B cell (primary cell): Measurements from ENCODE around the gene RASSF3. TPM values are rescaled to one million over a fixed set of nuclear protein-coding genes. Genes with fewer than 3 reads are reported as not detected.

ENCODE experiments used
- ATAC-seq: fragments of 200-7000 bp; cut with Tn5 transposase; one replicate; pipeline ENCODE4 v1.10.0; 2021; ENCODE audit warnings: low read depth, mild to moderate bottlenecking, moderate number of reproducible peaks, moderate library complexity
- CTCF ChIA-PET: fragments of 350-600 bp; sonication (Branson Sonifier 250); formaldehyde crosslinking; loops from one replicate; lab custom pipeline; 2021; ENCODE audit warnings: antibody characterized with exemption, inconsistent platforms; lab: Charles Lee
- POLR2A ChIA-PET: fragments of 350-600 bp; sonication (Branson Sonifier 250); formaldehyde crosslinking; loops from one replicate; lab custom pipeline; 2021; ENCODE audit warnings: antibody characterized with exemption; lab: Charles Lee
- DNase-seq: peaks from one replicate; pipeline ENCODE4 v3.0.0; 2013
- H2AFZ ChIP-seq: 2 replicates; pipeline ENCODE4 v1.6.1; 2012; ENCODE audit warnings: mild to moderate bottlenecking, low read depth, low read length; ENCODE audit not compliant: insufficient read depth, poor library complexity, severe bottlenecking
- H3K27ac ChIP-seq, 2 donors: 1 replicate in 1 of 2; 2 replicates in 1 of 2; pipeline ENCODE4 v1.5.1; 2012 to 2013; ENCODE audit warnings: low read length in 2 of 2, mild to moderate bottlenecking in 2 of 2, moderate library complexity in 1 of 2
- H3K27me3 ChIP-seq, 4 experiments: fragments of 200-600 bp in 1 of 4; sonication (generic) in 1 of 4; replicated peaks in 1 of 4; 1 replicate in 2 of 4; 2 replicates in 2 of 4; pipeline versions ENCODE4 v1.6.1 to v1.7.0; 2013 to 2016; ENCODE audit warnings: low read length in 3 of 4, mild to moderate bottlenecking in 2 of 4, mixed read lengths in 1 of 4, moderate library complexity in 1 of 4; ENCODE audit not compliant: insufficient read depth in 4 of 4, control insufficient read depth in 3 of 4; ENCODE audit errors: control extremely low read depth in 1 of 4
- H3K36me3 ChIP-seq, 2 experiments: replicated peaks in 1 of 2; 1 replicate in 1 of 2; 2 replicates in 1 of 2; pipeline versions ENCODE4 v1.6.1 to v1.7.1; 2013; ENCODE audit warnings: low read length in 1 of 2; ENCODE audit not compliant: insufficient read depth in 2 of 2, control insufficient read depth in 1 of 2; ENCODE audit errors: control extremely low read depth in 1 of 2, extremely low read depth in 1 of 2
- H3K4me1 ChIP-seq, 2 donors: fragments of 200-600 bp in 1 of 2; sonication (generic) in 1 of 2; 1 replicate in 1 of 2; 2 replicates in 1 of 2; pipeline versions ENCODE4 v1.5.1 to v1.6.1; 2013 to 2017; ENCODE audit warnings: low read length in 2 of 2; ENCODE audit not compliant: control insufficient read depth in 2 of 2, insufficient read depth in 2 of 2
- H3K4me2 ChIP-seq: replicated peaks from 2 replicates; pipeline ENCODE3; 2012; ENCODE audit warnings: mild to moderate bottlenecking, low read depth, low read length; ENCODE audit not compliant: poor library complexity, severe bottlenecking
- H3K4me3 ChIP-seq, 5 experiments: fragments of 200-600 bp in 1 of 5; sonication (generic) in 1 of 5; 1 replicate in 3 of 5; 2 replicates in 2 of 5; pipeline versions ENCODE4 v1.5.1 to v1.7.0; 2011 to 2016; ENCODE audit warnings: low read length in 4 of 5, mild to moderate bottlenecking in 4 of 5, low read depth in 2 of 5, control low read depth in 1 of 5, moderate library complexity in 1 of 5; ENCODE audit not compliant: insufficient read depth in 1 of 5; ENCODE audit errors: control extremely low read depth in 1 of 5, extremely low read depth in 1 of 5
- H3K79me2 ChIP-seq: fragments of 200-600 bp; sonication (generic); one replicate; pipeline ENCODE4 v1.6.0; 2016; ENCODE audit warnings: low read length; ENCODE audit not compliant: control insufficient read depth, insufficient read depth
- H3K9ac ChIP-seq: fragments of 200-600 bp; sonication (generic); 2 replicates; pipeline ENCODE4 v1.6.1; 2017; ENCODE audit warnings: mild to moderate bottlenecking, low read length, moderate library complexity
- H3K9me3 ChIP-seq, 3 donors: one replicate each; pipeline versions ENCODE4 v1.6.1 to v1.7.1; 2013; ENCODE audit warnings: low read length in 2 of 3; ENCODE audit not compliant: control insufficient read depth in 2 of 3, insufficient read depth in 1 of 3; ENCODE audit errors: control extremely low read depth in 1 of 3
- H4K20me1 ChIP-seq: 2 replicates; pipeline ENCODE4 v1.6.0; 2012; ENCODE audit warnings: mild to moderate bottlenecking, low read length; ENCODE audit not compliant: insufficient read depth, control insufficient read depth, poor library complexity, severe bottlenecking
- H3K27ac Mint-ChIP-seq: one replicate; pipeline ENCODE4 v1.8.0; 2021; ENCODE audit warnings: mixed read lengths
- H3K27me3 Mint-ChIP-seq: one replicate; pipeline ENCODE4 v1.8.0; 2021; ENCODE audit warnings: mixed read lengths
- H3K4me1 Mint-ChIP-seq: one replicate; pipeline ENCODE4 v1.8.0; 2021; ENCODE audit warnings: mixed read lengths
- H3K4me3 Mint-ChIP-seq: one replicate; pipeline ENCODE4 v1.8.0; 2021; ENCODE audit warnings: mixed read lengths
- H3K9me3 Mint-ChIP-seq: one replicate; pipeline ENCODE4 v1.8.0; 2022; ENCODE audit warnings: mixed read lengths; ENCODE audit not compliant: insufficient read depth
- CTCF ChIP-seq: fragments of 200-600 bp; IDR thresholded peaks from one replicate; pipeline ENCODE4 v1.8.0; 2022; ENCODE audit warnings: antibody characterized with exemption, mild to moderate bottlenecking
- EZH2 ChIP-seq: IDR thresholded peaks from 2 replicates; pipeline ENCODE4 v1.6.1; 2012; ENCODE audit warnings: borderline replicate concordance, low read depth, mild to moderate bottlenecking, moderate library complexity, low read length; ENCODE audit not compliant: insufficient read depth, poor library complexity, severe bottlenecking
- WGBS: methylation state at CpG from one replicate; pipeline ENCODE4 v1.1.5; 2013; ENCODE audit warnings: missing lambda C conversion rate; ENCODE audit not compliant: insufficient coverage; 5-methylcytosine and 5-hydroxymethylcytosine counted together
- intact Hi-C: fragments of 100-400 bp; cut with micrococcal nuclease; formaldehyde crosslinking; loops from one replicate; pipeline ENCODE4 v1.10.0; 2022
- polyA plus RNA-seq: library from polyadenylated mRNA; depleted of rRNA; stranded (reverse); fragments of >200 nt; gene quantifications from 2 replicates; pipeline ENCODE4 v1.2.3, GENCODE V29; 2012
- total RNA-seq, 2 donors: library from RNA; stranded (reverse); fragments of 120-200 nt in 1 of 2; gene quantifications; 1 replicate in 1 of 2; 2 replicates in 1 of 2; pipeline versions ENCODE4 v1.2.3 to v1.2.4, GENCODE V29; 2013 to 2022

Gene RASSF3
- total and polyA plus RNA-seq, 2 donors (not counting 1 experiment from before 2014, with no cell fraction given), result 25.8 to 104 TPM

GRCh38 chr12:64696080-64696741 lies 85.9 kb downstream of the RASSF3 start:
- no peaks in the 10 kb centered on the region for H3K27me3 Mint-ChIP-seq
- Histone ChIP-seq H3K4me2 (no peak overlapping the region), H3K4me1 (peaks cover 6 to 13% of the 10 kb centered on the region in 2 donors), H4K20me1 (peaks cover 8% of the 10 kb centered on the region), H3K27ac (peak overlapping the region in 1 of 2 donors; percentile 46), H3K36me3 (peaks cover 6 to 74% of the 10 kb centered on the region in 2 experiments), H3K79me2 (peaks cover 16% of the 10 kb centered on the region), H3K4me3 (no peak overlapping the region), H3K27me3 (no peaks in the 10 kb centered on the region), H3K9ac (no peak overlapping the region), H2AFZ (no peak overlapping the region), H3K9me3 (no peaks in the 10 kb centered on the region)
- ATAC-seq, result no peak
- DNase-seq, result no peak
- WGBS, result no CpG with 5 or more reads among the region's 1 CpG
- H3K9me3 Mint-ChIP-seq, result no peaks in the 10 kb centered on the region
- H3K27ac Mint-ChIP-seq, result no peak overlapping the region
- peaks cover 28% of the 10 kb centered on the region for H3K4me1 Mint-ChIP-seq
- H3K4me3 Mint-ChIP-seq, result no peak overlapping the region
- POLR2A ChIA-PET, result no interaction called here
- no peak for TF ChIP-seq CTCF
- CTCF ChIA-PET, result interaction anchor here (0.6 to 18.0 kb wide), 19 partner anchors 13 to 268 kb away, joined by 3 to 352 read pairs (median 8); partner anchors contain the start of gene RASSF3
- intact Hi-C loops, result no loop called here

- Histone ChIP-seq H3K36me3 (peaks cover 1 to 41% of the 10 kb centered on the region in 2 experiments), H3K4me1 (peaks cover 7 to 13% of the 10 kb centered on the region in 2 donors), H3K4me3 (no peak overlapping the region), H3K27me3 (no peaks in the 10 kb centered on the region), H3K9ac (no peak overlapping the region), H3K4me2 (no peak overlapping the region), H2AFZ (no peak overlapping the region), H3K9me3 (no peaks in the 10 kb centered on the region), H4K20me1 (no peaks in the 10 kb centered on the region), H3K79me2 (no peaks in the 10 kb centered on the region), H3K27ac (no peak overlapping the region)
- intact Hi-C loops, result no loop called here
- POLR2A ChIA-PET, result interaction anchor here (0.7 kb wide), 1 partner anchor 78 kb away, joined by 3 read pairs; no protein-coding TSS in a partner anchor
- no peaks in the 10 kb centered on the region for H3K9me3 Mint-ChIP-seq
- no peak overlapping the region for H3K27ac Mint-ChIP-seq
- H3K4me1 Mint-ChIP-seq, result peaks cover 29% of the 10 kb centered on the region
- WGBS, result 89% methylated on average over 8 of the region's 12 CpGs
- CTCF ChIA-PET, result interaction anchor here (1.5 to 18.0 kb wide), 4 partner anchors 19 to 150 kb away, joined by 5 to 352 read pairs (median 6); no protein-coding TSS in a partner anchor
- TF ChIP-seq CTCF (no peak), EZH2 (no peak)
- H3K4me3 Mint-ChIP-seq, result no peak overlapping the region
- DNase-seq (no peak), ATAC-seq (no peak)
- no peaks in the 10 kb centered on the region for H3K27me3 Mint-ChIP-seq
Measured at GRCh38 chr12:64699504-64700115, 89.3 kb downstream of the RASSF3 start.
